Nephron progenitor cell (in vitro differentiated cells): Measurements from ENCODE around the gene TMC1.
"Not testable (repeated sequence)": the region's sequence is repeated elsewhere in the genome, so short reads cannot be mapped to it uniquely, and the experiment has no call there.

Experiments
- DNase-seq: peaks from one replicate; pipeline ENCODE4 v3.0.0; 2021
- H3K27ac Mint-ChIP-seq: 2 replicates; pipeline ENCODE4 v1.8.0; 2021; ENCODE audit warnings: mild to moderate bottlenecking, moderate library complexity, mixed read lengths
- H3K27me3 Mint-ChIP-seq: 2 replicates; pipeline ENCODE4 v1.8.0; 2021; ENCODE audit warnings: mild to moderate bottlenecking, low read depth, mixed read lengths; ENCODE audit not compliant: poor library complexity
- H3K36me3 Mint-ChIP-seq: 2 replicates; pipeline ENCODE4 v1.8.0; 2021; ENCODE audit warnings: low read depth, mixed read lengths
- H3K4me1 Mint-ChIP-seq: 2 replicates; pipeline ENCODE4 v1.8.0; 2021; ENCODE audit warnings: mixed read lengths
- H3K4me3 Mint-ChIP-seq: 2 replicates; pipeline ENCODE4 v1.8.0; 2021; ENCODE audit warnings: mild to moderate bottlenecking, moderate library complexity, mixed read lengths
- H3K9me3 Mint-ChIP-seq: 2 replicates; pipeline ENCODE4 v1.8.0; 2021; ENCODE audit warnings: mild to moderate bottlenecking, moderate library complexity, mixed read lengths
- TF ChIP-seq, protein P1 (sequence below): fragments of 200-600 bp; sonication (generic); IDR thresholded peaks from 2 replicates; pipeline ENCODE4 v1.5.0; 2021; ENCODE audit warnings: antibody characterized with exemption

Gene TMC1

GRCh38 chr9:72858089-72858912 is 336.9 kb downstream of the TMC1 start:
- Mint-ChIP-seq H3K27me3 (no peaks in the 10 kb centered on the region), H3K27ac (peak overlapping the region; percentile 72), H3K4me3 (no peak overlapping the region), H3K36me3 (no peaks in the 10 kb centered on the region), H3K4me1 (peaks cover 35% of the 10 kb centered on the region), H3K9me3 (no peaks in the 10 kb centered on the region)
- DNase-seq, result peak; percentile 29
- TF ChIP-seq, protein P1, sequence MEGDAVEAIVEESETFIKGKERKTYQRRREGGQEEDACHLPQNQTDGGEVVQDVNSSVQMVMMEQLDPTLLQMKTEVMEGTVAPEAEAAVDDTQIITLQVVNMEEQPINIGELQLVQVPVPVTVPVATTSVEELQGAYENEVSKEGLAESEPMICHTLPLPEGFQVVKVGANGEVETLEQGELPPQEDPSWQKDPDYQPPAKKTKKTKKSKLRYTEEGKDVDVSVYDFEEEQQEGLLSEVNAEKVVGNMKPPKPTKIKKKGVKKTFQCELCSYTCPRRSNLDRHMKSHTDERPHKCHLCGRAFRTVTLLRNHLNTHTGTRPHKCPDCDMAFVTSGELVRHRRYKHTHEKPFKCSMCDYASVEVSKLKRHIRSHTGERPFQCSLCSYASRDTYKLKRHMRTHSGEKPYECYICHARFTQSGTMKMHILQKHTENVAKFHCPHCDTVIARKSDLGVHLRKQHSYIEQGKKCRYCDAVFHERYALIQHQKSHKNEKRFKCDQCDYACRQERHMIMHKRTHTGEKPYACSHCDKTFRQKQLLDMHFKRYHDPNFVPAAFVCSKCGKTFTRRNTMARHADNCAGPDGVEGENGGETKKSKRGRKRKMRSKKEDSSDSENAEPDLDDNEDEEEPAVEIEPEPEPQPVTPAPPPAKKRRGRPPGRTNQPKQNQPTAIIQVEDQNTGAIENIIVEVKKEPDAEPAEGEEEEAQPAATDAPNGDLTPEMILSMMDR, result no peak

DNA sequence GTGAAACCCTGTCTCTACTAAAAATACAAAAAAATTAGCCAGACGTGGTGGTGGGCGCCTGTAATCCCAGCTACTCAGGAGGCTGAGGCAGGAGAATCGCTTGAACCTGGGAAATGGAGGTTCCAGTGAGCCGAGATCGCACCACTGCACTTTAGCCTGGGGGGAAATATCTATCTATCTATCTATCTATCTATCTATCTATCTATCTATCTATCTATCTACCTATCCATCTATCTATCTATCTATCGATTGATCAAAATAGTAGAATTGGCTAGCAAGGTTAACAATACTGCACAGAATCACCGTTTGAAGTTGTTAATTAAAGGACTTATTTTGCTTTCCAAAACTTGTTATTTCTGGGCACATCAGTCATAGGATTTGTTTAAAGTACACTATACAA is 341.4 kb downstream of the TMC1 start:
- H3K4me1 Mint-ChIP-seq, result peaks cover 32% of the 10 kb centered on the region
- H3K36me3 Mint-ChIP-seq, H3K27ac Mint-ChIP-seq, H3K27me3 Mint-ChIP-seq, DNase-seq, H3K4me3 Mint-ChIP-seq: not testable (repeated sequence)
- H3K9me3 Mint-ChIP-seq, result peaks cover 10% of the 10 kb centered on the region

DNA sequence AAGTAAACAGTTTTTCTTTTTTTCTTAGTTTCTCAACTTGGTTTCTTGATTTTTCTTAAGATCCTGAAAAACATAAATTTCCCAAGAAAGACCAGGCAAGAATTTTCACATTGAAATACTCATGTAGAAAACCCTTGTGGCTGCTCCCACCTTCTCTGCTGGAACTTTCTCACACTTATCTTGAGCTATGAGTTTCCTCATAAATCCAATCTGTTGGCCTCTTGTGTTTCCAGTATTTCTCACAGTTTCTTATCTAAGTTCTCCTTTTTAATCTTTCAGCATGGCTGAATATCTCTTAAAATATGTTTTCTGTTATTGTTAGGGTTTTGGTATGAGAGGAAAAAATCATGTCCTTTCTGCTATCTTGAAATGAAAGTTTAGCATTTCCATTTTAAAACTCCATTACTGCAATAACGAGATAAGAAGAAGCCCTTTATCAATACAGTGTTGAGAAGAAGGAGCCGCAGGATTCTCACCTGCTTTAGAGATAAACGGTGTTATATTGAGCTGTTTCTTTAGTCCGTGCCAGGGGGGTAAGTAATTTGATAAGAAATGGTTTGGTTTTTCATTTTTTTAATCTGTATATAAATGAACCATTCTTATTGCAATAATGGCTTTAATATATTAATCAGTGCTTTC is 342.2 kb downstream of the TMC1 start:
- DNase-seq, result no peak
- TF ChIP-seq, protein P1, result no peak
- no peaks in the 10 kb centered on the region for H3K36me3 Mint-ChIP-seq
- no peak overlapping the region for H3K4me3 Mint-ChIP-seq
- peak overlapping the region; percentile 12 for H3K27ac Mint-ChIP-seq
- peaks cover 3% of the 10 kb centered on the region for H3K27me3 Mint-ChIP-seq
- peaks cover 24% of the 10 kb centered on the region for H3K4me1 Mint-ChIP-seq
- H3K9me3 Mint-ChIP-seq, result peaks cover 16% of the 10 kb centered on the region

- H3K27me3 Mint-ChIP-seq, result peaks cover 3% of the 10 kb centered on the region
- peaks cover 16% of the 10 kb centered on the region for H3K9me3 Mint-ChIP-seq
- peak; percentile 17 for DNase-seq
- peaks cover 22% of the 10 kb centered on the region for H3K4me1 Mint-ChIP-seq
- no peaks in the 10 kb centered on the region for H3K36me3 Mint-ChIP-seq
- peak overlapping the region; percentile 12 for H3K27ac Mint-ChIP-seq
- TF ChIP-seq, protein P1, result no peak
- no peak overlapping the region for H3K4me3 Mint-ChIP-seq
Measured at GRCh38 chr9:72864327-72864726, 342.9 kb downstream of the TMC1 start.

DNA sequence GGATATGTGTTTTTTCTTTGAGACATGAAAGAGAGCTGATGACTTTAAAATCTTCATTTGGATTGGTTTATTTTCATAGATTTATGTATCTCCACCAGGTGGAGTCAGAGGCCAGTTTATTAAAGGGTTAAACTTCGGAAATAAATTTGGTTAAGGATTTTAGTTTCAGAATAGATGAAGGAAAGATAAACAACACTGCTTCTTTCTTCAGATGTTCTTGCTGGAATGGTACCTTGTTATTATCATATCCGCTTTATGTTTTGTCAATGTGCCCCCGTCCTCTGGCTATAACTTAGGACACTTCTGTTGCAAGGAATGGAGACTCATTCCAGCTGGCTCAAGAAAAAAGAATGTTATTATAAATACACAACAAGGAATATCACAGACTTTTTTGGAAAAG is 350.3 kb downstream of the TMC1 start:
- Mint-ChIP-seq H3K27me3 (peaks cover 7% of the 10 kb centered on the region), H3K4me1 (peaks cover 10% of the 10 kb centered on the region), H3K27ac (no peak overlapping the region), H3K4me3 (no peak overlapping the region), H3K9me3 (peaks cover 13% of the 10 kb centered on the region), H3K36me3 (no peaks in the 10 kb centered on the region)
- no peak for DNase-seq
- TF ChIP-seq, protein P1, result no peak

- Mint-ChIP-seq H3K4me1 (peaks cover 10% of the 10 kb centered on the region), H3K36me3 (no peaks in the 10 kb centered on the region)
Measured at GRCh38 chr9:72872718-72873117, 351.3 kb downstream of the TMC1 start.

More at GRCh38 chr9:72872718-72873117, 351.3 kb downstream of the TMC1 start:
- Mint-ChIP-seq H3K9me3 (peaks cover 11% of the 10 kb centered on the region), H3K27me3 (peaks cover 3% of the 10 kb centered on the region), H3K27ac (no peak overlapping the region), H3K4me3 (no peak overlapping the region)
- DNase-seq, result no peak
- TF ChIP-seq, protein P1, result no peak
